GM19452 (cell line): ENCODE results near the gene GTF2H4.

Experiments used
- ATAC-seq: cut with Tn5 transposase; IDR thresholded peaks from one replicate; pipeline ENCODE4 v1.9.1; 2021; ENCODE audit not compliant: unreplicated experiment

GTF2H4 gene

GRCh38 chr6:30882204-30882758, 25.7 kb upstream of the GTF2H4 start:
- ATAC-seq, result no peak

- ATAC-seq, result no peak
Measured at GRCh38 chr6:30882759-30883684, 25.0 kb upstream of the GTF2H4 start.

GRCh38 chr6:30883685-30884520, 24.1 kb upstream of the GTF2H4 start, which contains the start of gene DDR1:
DDR1 (plus strand) TSS chr6:30884519; CDS start chr6:30888730, 4,211 bp downstream.
- ATAC-seq, result no peak

- no peak for ATAC-seq
Measured at GRCh38 chr6:30884521-30885480, 23.2 kb upstream of the GTF2H4 start.

- no peak for ATAC-seq
Measured at GRCh38 chr6:30885481-30885998, 22.5 kb upstream of the GTF2H4 start.

- no peak for ATAC-seq
Measured at GRCh38 chr6:30885999-30886896, 21.8 kb upstream of the GTF2H4 start.

GRCh38 chr6:30886897-30887255, 21.1 kb upstream of the GTF2H4 start:
- no peak for ATAC-seq

GRCh38 chr6:30887901-30888815, 19.8 kb upstream of the GTF2H4 start:
- ATAC-seq, result no peak

- ATAC-seq, result no peak
Measured at GRCh38 chr6:30888816-30889495, 19.1 kb upstream of the GTF2H4 start.

GRCh38 chr6:30889496-30889885, 18.5 kb upstream of the GTF2H4 start:
- no peak for ATAC-seq

GRCh38 chr6:30889921-30890645, 17.9 kb upstream of the GTF2H4 start:
- no peak for ATAC-seq

GRCh38 chr6:30890646-30891449, 17.2 kb upstream of the GTF2H4 start:
- no peak for ATAC-seq

GRCh38 chr6:30891450-30891723, 16.6 kb upstream of the GTF2H4 start:
- no peak for ATAC-seq

- no peak for ATAC-seq
Measured at GRCh38 chr6:30891816-30892538, 16.0 kb upstream of the GTF2H4 start.

- ATAC-seq, result no peak
Measured at GRCh38 chr6:30893001-30893591, 14.9 kb upstream of the GTF2H4 start.
